Heart right ventricle (tissue), 16 donors: ENCODE results near the gene IGIP. TPM values are rescaled to one million over a fixed set of nuclear protein-coding genes. Genes with fewer than 3 reads are reported as not detected.

Source experiments
- ATAC-seq, 8 donors: fragments of 200-7000 bp; cut with Tn5 transposase; one replicate each; pipeline ENCODE4 v1.9.1; 2020; ENCODE audit warnings: mild to moderate bottlenecking in 8 of 8, moderate library complexity in 8 of 8, moderate number of reproducible peaks in 1 of 8
- DNase-seq, 2 donors: peaks; one replicate each; pipeline ENCODE4 v3.0.0-alpha.2; 2020
- H3K27ac ChIP-seq, 10 donors: fragments of 200-600 bp; sonication (generic) in 2 of 10; one replicate each; pipeline versions ENCODE4 v1.5.0 to v1.8.0; 2020 to 2022; ENCODE audit warnings: mild to moderate bottlenecking in 3 of 10
- H3K27me3 ChIP-seq, 7 donors: fragments of 200-600 bp; one replicate each; pipeline ENCODE4 v1.8.0; 2021 to 2022; ENCODE audit warnings: mild to moderate bottlenecking in 2 of 7
- H3K36me3 ChIP-seq, 9 donors: fragments of 200-600 bp; sonication (generic) in 1 of 9; one replicate each; pipeline versions ENCODE4 v1.5.0 to v1.8.0; 2020 to 2022; ENCODE audit warnings: mild to moderate bottlenecking in 2 of 9
- H3K4me1 ChIP-seq, 9 donors: fragments of 200-600 bp; sonication (generic) in 1 of 9; one replicate each; pipeline versions ENCODE4 v1.5.0 to v1.8.0; 2020 to 2022; ENCODE audit warnings: mild to moderate bottlenecking in 4 of 9
- H3K4me3 ChIP-seq, 10 donors: fragments of 200-600 bp; sonication (generic) in 2 of 10; one replicate each; pipeline versions ENCODE4 v1.5.0 to v1.8.0; 2020 to 2022; ENCODE audit warnings: mild to moderate bottlenecking in 7 of 10, moderate library complexity in 2 of 10
- H3K9me3 ChIP-seq, 11 donors: fragments of 200-600 bp in 10 of 11; sonication (generic) in 2 of 11; one replicate each; pipeline versions ENCODE4 v1.5.0 to v1.8.0; 2013 to 2022; ENCODE audit warnings: mild to moderate bottlenecking in 2 of 11, control low read depth in 1 of 11, moderate library complexity in 1 of 11
- CTCF ChIP-seq, 9 donors: fragments of 200-600 bp; sonication (generic) in 2 of 9; IDR thresholded peaks; one replicate each; pipeline versions ENCODE4 v1.5.0 to v1.8.0; 2021 to 2022; ENCODE audit warnings: antibody characterized with exemption in 9 of 9, mild to moderate bottlenecking in 5 of 9, moderate library complexity in 1 of 9
- WGBS, 2 donors: extraction: QIAGEN DNeasy Blood & Tissue Kit; methylation state at CpG; one replicate each; pipeline ENCODE4 v1.1.7; 2013; ENCODE audit warnings: inconsistent platforms in 1 of 2; 5-methylcytosine and 5-hydroxymethylcytosine counted together
- intact Hi-C, 10 donors: fragments of 100-400 bp; cut with DNase I; formaldehyde crosslinking; loops; one replicate each; pipeline versions ENCODE4 v1.11.1 to v1.14.2; 2022
- polyA plus RNA-seq, 2 donors: library from polyadenylated mRNA; stranded (reverse); fragments of 200-250 nt; gene quantifications; one replicate each; pipeline ENCODE4 v1.2.3, GENCODE V29; 2013
- total RNA-seq, 10 donors: library from RNA; stranded (reverse); fragmentation: NEBNext Ultra II Directional in 3 of 10; extraction: Animal tissue kit (Norgen Biotek cat#: 25700) in 3 of 10; gene quantifications; one replicate each; pipeline versions ENCODE4 v1.2.1 to v1.2.4, GENCODE V29; 2021 to 2023
- donor health status: Arrhythmogenic right ventricular cardiomyopathy.
- donor health status: ischemic (EF 13 %, LVEDD 7.1; RV severe dilation, severe dysfunction).
- donor health status: healthy with polysubstance abuse.
- donor health status: DM: no; HTN: yes; CAD: no.
- donor health status: DM: no; HTN: no; CAD: no.
- donor health status: ischemic (EF 25% LVEDD 6.9; RV normal size, moderate dysfunction).
- donor health status: ischemic (EF 25% LVEDD 5.7; RV mildly dilated, moderate dysfunction).
- donor health status: healthy.
- donor health status: DM: yes; HTN: yes; CAD: no.
- donor health status: Ischemic cardiomyopathy.
- donor health status: ischemic (EF 35%, LVEDD 5.7; RV mildly dilated, moderate dysfunction).
- donor health status: nonischemic (EF 11% LVEDD 7.7; RV severe dilation, severe dysfunction).
- donor health status: DM: yes; HTN: yes; CAD: no.
- donor health status: PGD.
- donor health status: ischemic (EF 29% LVEDD 5.4; RV normal size, mild dysfunction).
- donor health status: nonischemic (EF 23%, LVEDD 6.1; RV moderate dilation, normal function).

The IGIP gene
- total and polyA plus RNA-seq, 12 donors, result 5.0 to 17.2 (median 12.4) TPM

- 68 to 76% methylated on average over 1 of the region's 1 CpG for WGBS, 2 donors
- ATAC-seq, result no peak
- Histone ChIP-seq H3K9me3 (no peaks in the 10 kb centered on the region), H3K27me3 (peaks cover 0 to 30% (median 0%) of the 10 kb centered on the region in 7 donors), H3K27ac (no peak overlapping the region), H3K4me3 (no peak overlapping the region), H3K36me3 (no peaks in the 10 kb centered on the region), H3K4me1 (peaks cover 0 to 73% (median 60%) of the 10 kb centered on the region in 9 donors)
- no peak for DNase-seq
- no peak for TF ChIP-seq CTCF (IDR thresholded peaks at IDR 0.05)
- intact Hi-C loops, result no loop called here
Observed at GRCh38 chr5:140110646-140110957, 15.1 kb upstream of the IGIP start.

DNA sequence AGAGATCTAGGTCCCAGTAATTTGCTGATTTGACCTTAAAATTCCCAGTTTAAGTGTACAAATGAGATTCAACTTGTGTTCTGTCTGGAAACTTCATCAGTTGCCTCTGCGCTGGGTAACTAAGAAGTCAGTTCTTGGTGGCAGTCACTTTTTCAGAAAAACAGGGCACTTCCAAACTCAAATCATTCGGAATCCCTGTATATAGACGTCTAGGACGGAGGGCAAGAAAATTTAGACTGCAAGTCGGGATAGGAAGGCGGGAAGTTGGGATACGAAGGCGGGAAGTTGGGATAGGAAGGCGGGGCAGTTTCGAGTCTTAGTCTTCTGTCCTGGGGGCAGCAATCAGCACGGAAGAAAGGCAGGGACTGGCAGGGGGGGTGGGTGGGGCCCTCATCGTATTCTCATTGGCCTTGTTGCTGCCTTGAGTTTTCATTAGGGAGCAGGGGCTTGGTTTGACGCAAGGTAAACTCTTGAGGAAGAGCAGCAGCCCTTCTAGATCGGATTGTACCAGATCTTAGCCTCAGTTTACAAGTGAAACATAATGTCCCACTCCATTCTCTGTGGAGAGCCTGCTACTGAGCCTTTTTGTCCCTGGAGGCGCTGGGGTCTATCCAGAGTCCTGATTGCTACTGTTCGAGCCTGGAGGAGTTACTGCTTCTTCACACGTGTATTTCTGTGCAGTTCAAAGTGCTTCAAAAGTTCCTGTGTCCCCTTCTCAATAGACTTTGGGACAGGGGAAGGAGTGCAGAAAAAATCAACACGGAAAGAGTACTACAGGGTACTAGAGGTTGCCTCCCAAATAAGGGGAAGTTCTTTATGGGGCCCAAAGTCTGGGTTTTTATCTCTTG is 14.5 kb upstream of the IGIP start:
- WGBS, 2 donors, result 72 to 78% methylated on average over 18 of the region's 18 CpGs
- no peak for DNase-seq
- intact Hi-C loops, result no loop called here
- Histone ChIP-seq H3K4me1 (peaks cover 0 to 76% (median 65%) of the 10 kb centered on the region in 9 donors), H3K36me3 (no peaks in the 10 kb centered on the region), H3K9me3 (no peaks in the 10 kb centered on the region), H3K4me3 (no peak overlapping the region), H3K27ac (peak overlapping the region in 1 of 10 donors; percentile 22), H3K27me3 (peaks cover 0 to 30% (median 0%) of the 10 kb centered on the region in 7 donors)
- no peak for TF ChIP-seq CTCF (IDR thresholded peaks at IDR 0.05)
- no peak for ATAC-seq

DNA sequence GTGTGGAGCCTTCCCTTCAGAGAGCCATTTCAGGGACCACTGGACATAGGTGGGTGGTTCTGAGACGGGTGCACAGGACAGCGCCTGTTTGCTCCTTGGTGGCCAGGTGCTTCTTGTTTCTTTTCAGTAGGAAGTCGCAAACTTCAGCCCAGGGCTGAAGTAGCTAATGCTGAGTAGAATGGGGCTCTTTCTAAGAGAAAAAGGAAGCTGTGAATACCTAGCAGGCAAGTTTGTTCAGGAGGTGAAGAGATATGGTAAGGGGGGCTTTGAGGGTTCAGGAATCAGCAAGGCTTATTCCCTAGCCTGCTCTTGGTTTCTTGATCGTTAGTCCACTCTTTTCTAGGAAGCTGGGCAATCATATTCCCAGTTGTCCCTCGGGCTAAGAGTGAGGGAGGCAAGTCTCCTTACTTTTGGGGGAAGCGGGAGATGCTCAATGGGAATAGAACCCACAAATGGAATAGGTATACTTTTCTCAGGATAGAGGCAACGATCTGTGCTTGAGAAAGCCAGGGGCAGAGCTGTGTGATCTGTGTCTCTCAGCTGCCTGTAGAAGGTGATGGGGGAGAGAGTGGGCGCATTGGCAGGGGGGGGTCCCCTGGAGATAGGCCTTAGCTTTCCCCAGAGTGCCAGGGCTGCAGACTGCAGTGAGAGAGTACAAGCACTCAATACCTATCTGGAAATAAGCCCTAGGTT is 13.7 kb upstream of the IGIP start:
- H3K36me3 ChIP-seq, result no peaks in the 10 kb centered on the region
- 69 to 74% methylated on average over 8 of the region's 8 CpGs for WGBS, 2 donors
- H3K27ac ChIP-seq, result peak overlapping the region in 5 of 10 donors; percentile 22 to 95 (median 90)
- peak overlapping the region in 4 of 10 donors; percentile 73 to 89 (median 78) for H3K4me3 ChIP-seq
- H3K27me3 ChIP-seq, result peaks cover 0 to 30% (median 0%) of the 10 kb centered on the region in 7 donors
- no peak for TF ChIP-seq CTCF (IDR thresholded peaks at IDR 0.05)
- no peak for DNase-seq
- no peak for ATAC-seq
- no peaks in the 10 kb centered on the region for H3K9me3 ChIP-seq
- peaks cover 0 to 76% (median 65%) of the 10 kb centered on the region in 9 donors for H3K4me1 ChIP-seq
- intact Hi-C loops, result no loop called here

DNA sequence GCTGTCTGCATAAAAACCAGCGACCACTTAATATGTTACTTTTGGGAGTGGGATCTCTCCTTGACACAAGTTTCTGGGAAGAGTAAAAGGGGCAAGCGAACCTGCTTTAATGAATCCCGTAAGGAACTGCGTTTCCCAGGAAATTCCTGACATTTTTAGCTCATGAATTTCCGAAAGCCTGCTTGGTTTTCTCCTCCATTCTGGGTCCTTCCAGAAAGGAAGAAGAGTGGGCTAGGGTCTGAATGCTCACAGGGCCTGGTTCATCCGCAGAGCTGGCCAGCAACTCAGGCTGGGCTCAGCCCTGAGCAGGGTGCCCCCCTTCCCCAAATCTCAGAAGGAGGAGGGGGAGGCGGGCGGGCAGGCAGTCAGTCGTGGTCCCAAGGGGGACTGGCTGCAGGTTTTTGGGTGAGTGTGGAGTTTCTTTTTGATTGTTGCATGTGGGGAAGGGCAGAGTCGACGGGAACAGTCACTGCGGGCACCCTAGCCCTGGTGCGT is 13.0 kb upstream of the IGIP start:
- no peaks in the 10 kb centered on the region for H3K9me3 ChIP-seq
- ATAC-seq, result no peak
- DNase-seq, result no peak
- intact Hi-C loops, result no loop called here
- H3K27ac ChIP-seq, result peak overlapping the region in 9 of 10 donors; percentile 87 to 95 (median 90)
- H3K36me3 ChIP-seq, result no peaks in the 10 kb centered on the region
- peaks cover 3 to 78% (median 69%) of the 10 kb centered on the region in 9 donors for H3K4me1 ChIP-seq
- peak overlapping the region; percentile 55 to 89 (median 76) for H3K4me3 ChIP-seq
- TF ChIP-seq CTCF (IDR thresholded peaks at IDR 0.05), result no peak
- peaks cover 0 to 30% (median 0%) of the 10 kb centered on the region in 7 donors for H3K27me3 ChIP-seq
- 19 to 21% methylated on average over 13 of the region's 13 CpGs for WGBS, 2 donors
